Sigmoid colon (tissue), 7 donors: ENCODE results near the gene PHC2. TPM values are rescaled to one million over a fixed set of nuclear protein-coding genes. Genes with fewer than 3 reads are reported as not detected.

Experiments
- DNase-seq: peaks from one replicate; pipeline ENCODE4 v3.0.0-alpha.2; 2019
- H3K27ac ChIP-seq, 4 donors: fragments of 200-600 bp; sonication (generic); one replicate each; pipeline ENCODE4 v1.5.1; 2016 to 2019; ENCODE audit warnings: mild to moderate bottlenecking in 1 of 4
- H3K27me3 ChIP-seq, 3 donors: fragments of 200-600 bp; sonication (generic); one replicate each; pipeline ENCODE4 v1.5.1; 2019; ENCODE audit warnings: mild to moderate bottlenecking in 1 of 3
- H3K36me3 ChIP-seq, 4 donors: fragments of 200-600 bp; sonication (generic); one replicate each; pipeline ENCODE4 v1.5.1; 2016 to 2019
- H3K4me1 ChIP-seq, 4 donors: fragments of 200-600 bp; sonication (generic); one replicate each; pipeline ENCODE4 v1.5.1; 2017 to 2019
- H3K4me3 ChIP-seq, 4 donors: fragments of 200-600 bp; sonication (generic); one replicate each; pipeline ENCODE4 v1.5.1; 2017 to 2019; ENCODE audit warnings: mild to moderate bottlenecking in 2 of 4, moderate library complexity in 1 of 4
- H3K9me3 ChIP-seq, 4 donors: fragments of 200-600 bp in 3 of 4; sonication (generic) in 3 of 4; one replicate each; pipeline versions ENCODE4 v1.5.1 to v1.6.1; 2013 to 2019
- CTCF ChIP-seq, 4 experiments: fragments of 450-650 bp in 3 of 4; fragments of 200-600 bp in 1 of 4; IDR thresholded peaks; one replicate each; pipeline ENCODE4 v1.5.1; 2016 to 2019; ENCODE audit warnings: antibody characterized with exemption in 4 of 4, mild to moderate bottlenecking in 3 of 4, moderate library complexity in 2 of 4
- EP300 ChIP-seq, 4 donors: sonication (generic); formaldehyde crosslinking; IDR thresholded peaks; one replicate each; pipeline ENCODE4 v1.6.1; 2017; ENCODE audit warnings: antibody characterized with exemption in 4 of 4
- POLR2A ChIP-seq, 2 donors: fragments of 450-650 bp; IDR thresholded peaks; one replicate each; pipeline ENCODE4 v1.6.1; 2016; ENCODE audit warnings: antibody characterized with exemption in 2 of 2, mild to moderate bottlenecking in 2 of 2, moderate library complexity in 2 of 2
- POLR2AphosphoS5 ChIP-seq, 4 donors: sonication (generic); formaldehyde crosslinking; IDR thresholded peaks; one replicate each; pipeline ENCODE4 v1.6.1; 2017; ENCODE audit warnings: antibody characterized with exemption in 4 of 4
- WGBS, 2 donors: extraction: QIAGEN DNeasy Blood & Tissue Kit; methylation state at CpG; one replicate each; pipeline ENCODE4 v1.1.7; 2013; 5-methylcytosine and 5-hydroxymethylcytosine counted together
- intact Hi-C: fragments of 100-400 bp; cut with DNase I; formaldehyde crosslinking; loops from one replicate; pipeline ENCODE4 v1.15.1; 2023
- polyA plus RNA-seq, 3 donors: library from polyadenylated mRNA; stranded (reverse); fragments of 200-250 nt; gene quantifications; one replicate each; pipeline ENCODE4 v1.2.3, GENCODE V29; 2013
- total RNA-seq, 4 donors: library from RNA; depleted of rRNA; stranded (reverse); fragments of >200 nt; gene quantifications; one replicate each; pipeline ENCODE4 v1.1.0, GENCODE V29; 2016
- donor health status: healthy with polysubstance abuse.
- donor health status: Bipolar disorder and iron deficiency.
- donor health status: healthy.

Gene PHC2
- total and polyA plus RNA-seq, 7 donors: 56.2 to 199 (median 96.3) TPM

GRCh38 chr1:33377013-33377412 is 53.9 kb downstream of the PHC2 start:
- WGBS, 2 donors: 20 to 86% methylated on average over 1 of the region's 1 CpG
- no peak for TF ChIP-seq CTCF (IDR thresholded peaks at IDR 0.05)
- TF ChIP-seq POLR2A (IDR thresholded peaks at IDR 0.05): no peak
- no peak for TF ChIP-seq EP300 (IDR thresholded peaks at IDR 0.05)
- TF ChIP-seq POLR2AphosphoS5 (IDR thresholded peaks at IDR 0.05): no peak
- no peak overlapping the region for H3K27ac ChIP-seq
- H3K9me3 ChIP-seq: no peaks in the 10 kb centered on the region
- no peak for DNase-seq
- H3K27me3 ChIP-seq: no peaks in the 10 kb centered on the region
- H3K4me1 ChIP-seq: peaks cover 0 to 26% (median 18%) of the 10 kb centered on the region in 4 donors
- peaks cover 0 to 10% (median 2%) of the 10 kb centered on the region in 4 donors for H3K36me3 ChIP-seq
- H3K4me3 ChIP-seq: no peak overlapping the region
- intact Hi-C loops: no loop called here

- H3K27ac ChIP-seq: peak overlapping the region in 2 of 4 donors; percentile 66 to 75
- H3K27me3 ChIP-seq: no peaks in the 10 kb centered on the region
- TF ChIP-seq CTCF (IDR thresholded peaks at IDR 0.05) (no peak), POLR2AphosphoS5 (IDR thresholded peaks at IDR 0.05) (no peak), POLR2A (IDR thresholded peaks at IDR 0.05) (no peak), EP300 (IDR thresholded peaks at IDR 0.05) (no peak)
- no peaks in the 10 kb centered on the region for H3K9me3 ChIP-seq
- peaks cover 0 to 30% (median 20%) of the 10 kb centered on the region in 4 donors for H3K4me1 ChIP-seq
- no peak overlapping the region for H3K4me3 ChIP-seq
- 96% methylated on average over 9 of the region's 9 CpGs for WGBS, 2 donors
- intact Hi-C loops: no loop called here
- no peak for DNase-seq
- H3K36me3 ChIP-seq: peaks cover 0 to 14% (median 6%) of the 10 kb centered on the region in 4 donors
These were observed 55.6 kb downstream of the PHC2 start for GRCh38 chr1:33375316-33375715.

GRCh38 chr1:33374336-33375105 is 56.4 kb downstream of the PHC2 start:
- intact Hi-C loops: loop anchor here (5.0 kb wide), 1 partner anchor 83 kb away; no protein-coding TSS in a partner anchor
- no peak for DNase-seq
- H3K36me3 ChIP-seq: peaks cover 0 to 18% (median 6%) of the 10 kb centered on the region in 4 donors
- TF ChIP-seq POLR2A (IDR thresholded peaks at IDR 0.05): no peak
- H3K4me3 ChIP-seq: no peak overlapping the region
- peak overlapping the region in 3 of 4 donors; percentile 52 to 75 (median 66) for H3K27ac ChIP-seq
- no peaks in the 10 kb centered on the region for H3K9me3 ChIP-seq
- H3K27me3 ChIP-seq: no peaks in the 10 kb centered on the region
- H3K4me1 ChIP-seq: peaks cover 0 to 36% (median 20%) of the 10 kb centered on the region in 4 donors
- WGBS, 2 donors: 87 to 90% methylated on average over 5 of the region's 5 CpGs

GRCh38 chr1:33373606-33374005 is 57.3 kb downstream of the PHC2 start:
- WGBS, 2 donors: 87 to 88% methylated on average over 4 of the region's 4 CpGs

More at GRCh38 chr1:33373606-33374005, 57.3 kb downstream of the PHC2 start:
- Histone ChIP-seq H3K9me3 (no peaks in the 10 kb centered on the region), H3K36me3 (peaks cover 0 to 27% (median 6%) of the 10 kb centered on the region in 4 donors), H3K4me1 (peaks cover 0 to 33% (median 19%) of the 10 kb centered on the region in 4 donors), H3K27me3 (no peaks in the 10 kb centered on the region), H3K27ac (peak overlapping the region in 3 of 4 donors; percentile 52 to 75 (median 66)), H3K4me3 (no peak overlapping the region)
- TF ChIP-seq EP300 (IDR thresholded peaks at IDR 0.05): no peak
- TF ChIP-seq POLR2A (IDR thresholded peaks at IDR 0.05): no peak
- no peak for TF ChIP-seq CTCF (IDR thresholded peaks at IDR 0.05)
- no peak for TF ChIP-seq POLR2AphosphoS5 (IDR thresholded peaks at IDR 0.05)
- intact Hi-C loops: loop anchor here (5.0 kb wide), 1 partner anchor 84 kb away; no protein-coding TSS in a partner anchor
- DNase-seq: no peak
